Psoas muscle (tissue), 8 donors: ENCODE data around the gene TBX5. TPM values are rescaled to one million over a fixed set of nuclear protein-coding genes. Genes with fewer than 3 reads are reported as not detected.

Source experiments
- ATAC-seq, 4 donors: fragments of 200-7000 bp; cut with Tn5 transposase; one replicate each; pipeline ENCODE4 v1.9.1; 2020; ENCODE audit warnings: moderate library complexity in 3 of 4, mild to moderate bottlenecking in 2 of 4
- DNase-seq, 2 donors: peaks; one replicate each; pipeline ENCODE4 v3.0.0-alpha.2; 2020
- H3K27ac ChIP-seq: fragments of 200-600 bp; one replicate; pipeline ENCODE4 v1.8.0; 2022
- H3K27me3 ChIP-seq, 3 donors: fragments of 200-600 bp in 1 of 3; one replicate each; pipeline versions ENCODE4 v1.6.1 to v1.8.0; 2013 to 2022; ENCODE audit warnings: low read length in 2 of 3, mild to moderate bottlenecking in 2 of 3, moderate library complexity in 1 of 3; ENCODE audit not compliant: insufficient read depth in 3 of 3
- H3K36me3 ChIP-seq, 2 donors: fragments of 200-600 bp in 1 of 2; one replicate each; pipeline versions ENCODE4 v1.6.1 to v1.8.0; 2013 to 2022; ENCODE audit warnings: low read depth in 1 of 2, mild to moderate bottlenecking in 1 of 2, moderate library complexity in 1 of 2; ENCODE audit not compliant: insufficient read depth in 1 of 2
- H3K4me1 ChIP-seq: fragments of 200-600 bp; one replicate; pipeline ENCODE4 v1.8.0; 2022
- H3K4me3 ChIP-seq: fragments of 200-600 bp; one replicate; pipeline ENCODE4 v1.8.0; 2022; ENCODE audit warnings: mild to moderate bottlenecking
- H3K9me3 ChIP-seq: fragments of 200-600 bp; one replicate; pipeline ENCODE4 v1.8.0; 2022
- WGBS, 3 donors: extraction: QIAGEN DNeasy Blood & Tissue Kit; methylation state at CpG; one replicate each; pipeline versions ENCODE4 v1.1.6 to v1.1.7; 2013; 5-methylcytosine and 5-hydroxymethylcytosine counted together
- intact Hi-C, 2 donors: fragments of 100-400 bp; cut with DNase I; formaldehyde crosslinking; loops; one replicate each; pipeline versions ENCODE4 v1.11.0 to v1.14.2; 2022
- polyA plus RNA-seq, 3 donors: library from polyadenylated mRNA; stranded (reverse); fragments of 200-250 nt; gene quantifications; one replicate each; pipeline ENCODE4 v1.2.3, GENCODE V29; 2013
- total RNA-seq, 4 donors: library from RNA; stranded (reverse); fragmentation: NEBNext Ultra II Directional in 2 of 4; extraction: Animal tissue kit (Norgen Biotek cat#: 25700) in 2 of 4; gene quantifications; one replicate each; pipeline versions ENCODE4 v1.2.1 to v1.2.4, GENCODE V29; 2021 to 2023
- TF ChIP-seq, protein P1 (sequence below): fragments of 200-600 bp; IDR thresholded peaks from one replicate; pipeline ENCODE4 v1.8.0; 2022; ENCODE audit warnings: antibody characterized with exemption
- donor health status: healthy with polysubstance abuse.
- donor health status: DM: no; HTN: no; CAD: no; lungs with moderate emphysema.
- donor health status: Bipolar disorder and iron deficiency.
- donor health status: healthy.
- donor health status: DM: yes; HTN: yes; CAD: no.
- donor health status: DM: no; HTN: no; CAD: no.
- donor health status: DM: no; HTN: no; CAD: no.
- donor health status: DM: yes; HTN: yes; CAD: no.

TBX5 gene
- total and polyA plus RNA-seq, 7 donors, result 0.26 TPM; not detected in 6

DNA sequence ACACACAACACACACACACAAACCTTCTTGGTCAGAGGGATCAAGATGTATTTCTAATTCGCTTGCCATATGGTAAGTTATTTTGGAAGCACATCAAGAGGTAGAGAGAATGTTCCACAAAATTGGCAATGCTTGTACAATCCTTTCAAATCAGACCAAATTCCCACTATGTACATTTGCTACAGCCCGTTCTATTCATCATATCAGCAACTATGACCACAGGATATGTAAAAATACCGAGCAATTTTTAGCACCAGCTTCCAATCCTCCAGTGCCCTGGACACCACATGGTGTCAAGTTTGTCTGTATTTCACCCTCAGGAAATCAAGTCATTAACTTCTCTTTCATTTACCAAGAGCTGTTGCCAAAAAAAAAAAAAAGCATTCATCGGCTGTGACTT is 21.2 kb downstream of the TBX5 start:
- no peak overlapping the region for H3K27ac ChIP-seq

DNA sequence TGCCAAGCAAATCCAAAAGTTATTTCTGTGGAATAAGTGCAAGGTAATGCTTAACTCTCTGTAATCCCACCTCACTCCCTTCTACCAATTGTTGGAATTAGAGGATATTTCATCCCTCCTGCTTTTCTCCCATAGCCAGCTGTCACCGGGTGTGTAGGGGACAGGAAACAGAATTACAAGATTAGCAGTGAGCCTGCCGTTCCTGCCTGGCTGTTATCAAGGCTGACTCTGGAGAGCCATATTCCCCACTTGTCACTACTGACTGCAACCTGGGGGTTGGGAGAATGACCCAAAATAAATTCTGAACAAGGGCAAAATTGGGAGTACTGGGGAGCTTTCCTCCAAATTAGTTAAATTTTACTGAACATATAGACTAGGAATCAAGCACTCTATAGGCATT is 24.8 kb downstream of the TBX5 start:
- Histone ChIP-seq H3K27me3 (no peaks in the 10 kb centered on the region), H3K4me1 (no peaks in the 10 kb centered on the region), H3K36me3 (no peaks in the 10 kb centered on the region), H3K4me3 (no peak overlapping the region), H3K9me3 (no peaks in the 10 kb centered on the region), H3K27ac (no peak overlapping the region)
- DNase-seq (no peak), ATAC-seq (no peak)
- intact Hi-C loops, result no loop called here
- TF ChIP-seq, protein P1, sequence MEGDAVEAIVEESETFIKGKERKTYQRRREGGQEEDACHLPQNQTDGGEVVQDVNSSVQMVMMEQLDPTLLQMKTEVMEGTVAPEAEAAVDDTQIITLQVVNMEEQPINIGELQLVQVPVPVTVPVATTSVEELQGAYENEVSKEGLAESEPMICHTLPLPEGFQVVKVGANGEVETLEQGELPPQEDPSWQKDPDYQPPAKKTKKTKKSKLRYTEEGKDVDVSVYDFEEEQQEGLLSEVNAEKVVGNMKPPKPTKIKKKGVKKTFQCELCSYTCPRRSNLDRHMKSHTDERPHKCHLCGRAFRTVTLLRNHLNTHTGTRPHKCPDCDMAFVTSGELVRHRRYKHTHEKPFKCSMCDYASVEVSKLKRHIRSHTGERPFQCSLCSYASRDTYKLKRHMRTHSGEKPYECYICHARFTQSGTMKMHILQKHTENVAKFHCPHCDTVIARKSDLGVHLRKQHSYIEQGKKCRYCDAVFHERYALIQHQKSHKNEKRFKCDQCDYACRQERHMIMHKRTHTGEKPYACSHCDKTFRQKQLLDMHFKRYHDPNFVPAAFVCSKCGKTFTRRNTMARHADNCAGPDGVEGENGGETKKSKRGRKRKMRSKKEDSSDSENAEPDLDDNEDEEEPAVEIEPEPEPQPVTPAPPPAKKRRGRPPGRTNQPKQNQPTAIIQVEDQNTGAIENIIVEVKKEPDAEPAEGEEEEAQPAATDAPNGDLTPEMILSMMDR, result no peak
- 15 to 21% (median 18%) methylated on average over 2 of the region's 2 CpGs for WGBS, 3 donors

More for the DNA sequence above, 21.2 kb downstream of the TBX5 start:
- no peak overlapping the region for H3K4me3 ChIP-seq
- H3K4me1 ChIP-seq, result no peaks in the 10 kb centered on the region
- TF ChIP-seq, protein P1, result no peak
- ATAC-seq (no peak), DNase-seq (no peak)
- intact Hi-C loops, result no loop called here
- H3K36me3 ChIP-seq, result no peaks in the 10 kb centered on the region
- no peaks in the 10 kb centered on the region for H3K9me3 ChIP-seq
- no peaks in the 10 kb centered on the region for H3K27me3 ChIP-seq
- WGBS, 3 donors, result 44 to 49% (median 45%) methylated on average over 4 of the region's 4 CpGs

DNA sequence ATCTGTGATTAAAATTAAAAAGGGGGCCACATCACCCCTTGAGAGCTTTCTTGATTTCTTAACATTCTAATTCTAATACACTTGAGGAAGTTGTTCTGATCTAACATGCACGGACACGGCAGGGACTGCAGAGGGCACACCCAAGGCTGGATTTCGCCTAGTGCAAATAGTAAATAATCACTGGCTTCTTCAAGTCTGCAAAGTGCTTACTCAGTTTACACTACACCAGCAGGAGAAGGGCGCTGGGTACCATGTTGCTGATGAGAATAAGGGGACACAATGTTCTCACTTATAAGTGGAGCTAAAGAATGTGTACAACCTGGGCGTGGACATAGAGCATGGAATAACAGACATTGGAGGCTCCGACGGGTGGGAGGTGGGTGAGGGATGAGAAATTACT is 34.2 kb downstream of the TBX5 start:
- intact Hi-C loops, result no loop called here
- WGBS, 3 donors, result 60 to 69% (median 65%) methylated on average over 7 of the region's 7 CpGs
- H3K27me3 ChIP-seq, result peaks cover 0 to 5% (median 0%) of the 10 kb centered on the region in 3 donors
- H3K9me3 ChIP-seq, result no peaks in the 10 kb centered on the region
- TF ChIP-seq, protein P1, result no peak
- no peak overlapping the region for H3K27ac ChIP-seq
- no peak overlapping the region for H3K4me3 ChIP-seq
- no peaks in the 10 kb centered on the region for H3K4me1 ChIP-seq
- ATAC-seq (no peak), DNase-seq (no peak)
- H3K36me3 ChIP-seq, result no peaks in the 10 kb centered on the region

DNA sequence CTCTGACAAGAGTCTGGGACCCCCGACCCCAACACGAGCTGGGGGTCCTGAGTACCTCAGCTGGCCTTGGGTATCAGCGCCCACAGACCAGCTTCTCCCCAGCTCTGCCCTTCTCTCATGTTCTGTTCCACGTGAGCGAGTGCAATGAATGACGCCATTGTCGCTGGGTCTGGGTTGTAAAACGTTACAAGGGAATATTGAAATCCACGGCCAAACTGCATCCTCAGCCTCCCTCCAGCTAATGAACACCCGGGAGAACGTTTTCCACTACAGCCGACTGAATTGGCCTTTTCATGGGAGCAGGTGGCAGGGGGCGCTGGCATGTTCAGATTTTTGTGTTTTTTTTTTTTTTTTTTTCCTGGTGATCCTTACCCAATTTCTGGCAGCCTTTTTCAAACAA is 34.7 kb downstream of the TBX5 start:
- TF ChIP-seq, protein P1, result no peak
- intact Hi-C loops, result no loop called here
- DNase-seq, result no peak

DNA sequence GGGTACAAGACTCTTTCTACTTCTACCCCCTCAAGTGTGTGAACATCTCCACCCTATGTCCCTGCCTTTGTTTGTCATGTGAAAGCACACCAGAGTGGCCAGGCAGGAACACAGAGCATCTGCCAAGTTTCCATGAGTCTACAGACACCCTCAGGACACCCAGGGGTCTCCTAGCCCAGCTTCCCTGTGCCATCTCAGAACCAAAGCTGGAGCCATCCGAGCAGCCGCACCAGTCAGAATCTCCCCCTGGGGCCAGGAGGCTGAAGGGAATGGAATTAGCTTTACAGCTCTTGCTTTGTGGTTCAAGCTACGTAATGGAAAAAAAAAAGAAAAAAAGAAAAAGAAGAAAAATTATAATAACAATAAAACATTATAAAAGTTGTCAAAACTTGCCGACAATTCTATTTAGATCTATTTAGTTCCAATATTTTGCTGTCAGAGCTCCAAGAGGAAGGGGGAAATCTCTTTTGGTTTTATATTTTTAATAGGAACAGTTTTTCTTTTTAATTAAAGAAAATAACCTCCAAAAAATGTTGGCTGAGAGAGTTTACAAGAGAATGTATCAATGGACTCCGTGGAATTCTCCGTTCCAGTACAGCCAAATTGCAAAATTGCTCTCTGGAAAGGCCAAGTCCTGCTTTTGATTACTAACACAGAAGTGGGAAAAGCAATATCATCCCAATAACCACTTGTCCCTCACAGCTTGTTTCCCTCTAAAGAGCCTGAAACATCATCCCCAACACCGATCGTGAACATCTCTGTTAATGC is 37.1 kb downstream of the TBX5 start:
- peaks cover 0 to 5% (median 0%) of the 10 kb centered on the region in 3 donors for H3K27me3 ChIP-seq
- no peak for ATAC-seq
- no peak overlapping the region for H3K4me3 ChIP-seq
- DNase-seq, result peak; percentile 19 to 52
- no peaks in the 10 kb centered on the region for H3K36me3 ChIP-seq
- H3K27ac ChIP-seq, result no peak overlapping the region
- WGBS, 3 donors, result 36 to 61% (median 39%) methylated on average over 8 of the region's 8 CpGs
- intact Hi-C loops, result no loop called here
- no peaks in the 10 kb centered on the region for H3K4me1 ChIP-seq
- peaks cover 3% of the 10 kb centered on the region for H3K9me3 ChIP-seq
- TF ChIP-seq, protein P1, result no peak

More for the DNA sequence above, 34.7 kb downstream of the TBX5 start:
- Histone ChIP-seq H3K4me1 (no peaks in the 10 kb centered on the region), H3K4me3 (no peak overlapping the region), H3K9me3 (peaks cover 2% of the 10 kb centered on the region), H3K27ac (no peak overlapping the region), H3K36me3 (no peaks in the 10 kb centered on the region), H3K27me3 (peaks cover 0 to 5% (median 0%) of the 10 kb centered on the region in 3 donors)
- WGBS, 3 donors, result 39 to 53% (median 40%) methylated on average over 13 of the region's 13 CpGs
- no peak for ATAC-seq
